GM21447 (cell line): ENCODE data around the gene SELENOO.

Source experiments
- ATAC-seq: cut with Tn5 transposase; IDR thresholded peaks from one replicate; pipeline ENCODE4 v1.9.1; 2021; ENCODE audit not compliant: unreplicated experiment

SELENOO gene

DNA sequence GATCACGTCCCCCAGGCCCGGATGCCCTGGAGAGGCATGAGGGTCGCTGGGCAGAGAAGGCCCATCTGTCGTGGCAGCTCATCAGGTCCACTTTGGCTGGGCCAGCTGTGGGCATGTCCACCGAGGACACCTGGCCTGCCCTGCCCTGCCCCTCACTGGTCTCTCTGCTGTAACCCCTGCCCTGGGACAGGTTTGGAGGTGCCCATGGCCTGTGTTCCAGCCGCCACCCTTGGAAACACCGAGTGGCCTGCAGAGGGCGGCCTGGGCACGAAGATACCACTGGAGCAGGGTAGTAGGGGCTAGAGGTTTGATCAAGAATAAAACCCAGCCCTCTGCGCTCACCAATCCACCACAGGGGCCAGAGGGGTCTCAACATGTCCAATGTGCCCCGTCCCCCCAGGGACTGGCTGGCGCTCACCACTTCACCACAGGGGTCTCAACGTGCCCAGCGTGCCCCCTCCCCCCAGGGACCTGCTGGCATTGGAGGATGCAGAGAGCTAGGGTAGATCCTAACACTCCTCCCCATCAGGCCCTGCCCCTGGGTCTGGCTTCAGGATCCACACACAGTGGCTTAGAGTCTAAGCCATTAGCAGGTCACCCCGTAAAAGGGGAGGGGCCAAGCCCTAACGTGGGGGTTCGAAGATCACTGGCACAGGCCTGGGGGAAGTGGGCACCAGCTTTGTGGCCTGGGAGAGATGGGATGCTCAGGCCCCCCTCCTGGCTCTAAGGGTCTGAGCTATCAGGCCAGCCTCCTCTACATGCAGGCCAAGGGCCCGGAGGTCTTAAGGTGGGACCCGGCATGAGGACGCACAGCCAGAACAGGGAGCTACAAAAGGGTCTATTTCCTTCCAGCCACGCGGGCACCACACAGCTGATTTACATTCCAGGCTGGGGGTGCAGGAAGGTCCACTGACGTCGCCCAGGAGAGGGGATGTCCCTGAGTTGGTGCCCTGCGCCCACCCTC lies 51.6 kb downstream of the SELENOO start:
- ATAC-seq, result no peak

DNA sequence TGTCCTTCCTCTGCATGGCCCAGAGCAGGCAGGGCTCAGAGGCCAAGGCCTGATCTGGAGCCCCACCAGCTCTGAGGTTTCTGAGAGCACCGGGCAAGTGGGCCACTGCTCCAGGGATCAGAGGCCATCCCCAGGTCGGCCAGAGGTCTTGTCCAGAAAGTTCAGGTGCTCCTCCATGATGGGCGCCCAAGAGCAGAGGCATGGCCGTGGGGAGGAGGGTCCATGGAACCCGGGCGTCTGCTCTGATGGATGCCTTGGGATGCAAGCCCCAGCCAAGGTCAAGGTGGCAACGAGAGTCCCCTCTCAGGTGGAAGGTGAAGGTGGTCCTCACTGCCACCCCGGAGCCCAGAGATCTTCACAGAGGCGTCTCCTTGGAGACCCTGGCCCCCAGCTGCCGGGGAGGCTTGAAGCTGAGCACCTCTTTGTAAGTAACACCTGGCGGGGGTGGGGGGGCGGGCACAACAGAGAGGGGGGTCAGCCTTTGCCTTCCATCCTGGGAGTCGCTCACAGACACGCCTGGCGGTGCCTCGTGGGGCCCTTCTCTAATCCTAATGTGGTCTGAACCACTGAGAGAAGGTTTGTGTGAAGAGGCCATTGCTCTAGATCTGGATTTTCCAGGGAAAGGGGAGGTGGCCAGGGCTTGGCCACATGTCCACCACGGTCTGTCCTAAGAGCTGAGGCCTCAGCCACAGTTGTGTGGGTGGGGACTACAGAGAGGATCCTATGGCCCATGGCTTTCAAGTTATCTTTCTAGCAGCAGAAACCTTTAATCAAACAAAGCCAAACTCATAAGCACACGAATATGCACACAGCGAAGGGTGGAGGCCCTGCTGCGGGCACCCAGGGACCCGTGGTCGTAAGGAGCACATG lies 52.5 kb downstream of the SELENOO start:
- no peak for ATAC-seq

DNA sequence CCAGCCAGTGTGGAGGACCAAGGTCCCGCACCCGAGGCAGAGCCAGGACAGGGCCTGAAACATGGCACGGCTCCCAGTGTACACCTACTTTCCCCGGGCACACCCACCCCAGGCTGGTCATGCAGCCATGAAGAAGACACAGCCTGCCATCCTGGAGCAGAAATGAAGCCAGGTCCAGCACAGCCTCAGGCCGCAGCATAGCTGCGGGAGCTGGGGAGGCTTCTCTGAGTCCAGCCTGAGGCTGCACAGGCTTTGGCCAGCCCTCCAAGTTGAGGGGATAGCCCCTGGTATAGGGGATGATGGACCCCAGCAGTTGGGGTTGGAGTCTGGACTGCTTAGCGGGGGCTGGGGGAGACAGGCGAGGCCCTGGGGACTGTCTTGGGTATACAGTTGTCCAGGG lies 53.1 kb downstream of the SELENOO start:
- no peak for ATAC-seq

GRCh38 chr22:50255099-50255498 lies 54.3 kb downstream of the SELENOO start:
- no peak for ATAC-seq

DNA sequence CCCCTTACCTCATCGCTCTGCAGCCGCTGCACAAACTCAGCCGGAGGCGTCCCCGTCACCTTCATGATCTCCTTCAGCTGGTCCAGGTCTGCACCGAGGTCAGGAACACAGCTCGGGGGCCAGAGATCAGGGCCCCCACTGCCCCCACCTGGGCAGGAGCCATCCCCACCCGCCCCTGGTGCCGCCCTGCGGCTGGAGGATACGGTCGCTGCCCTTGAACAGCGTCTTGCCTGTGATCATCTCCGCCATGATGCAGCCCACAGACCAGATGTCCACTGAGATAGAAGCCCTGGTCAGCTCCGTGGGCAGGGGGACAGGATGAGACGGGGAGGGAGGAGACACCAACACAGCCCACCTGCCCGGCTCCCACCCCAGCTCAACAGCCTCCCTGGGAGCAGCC lies 54.8 kb downstream of the SELENOO start:
- no peak for ATAC-seq

- no peak for ATAC-seq
Observed at GRCh38 chr22:50256258-50256862, 55.5 kb downstream of the SELENOO start.

GRCh38 chr22:50257041-50257440 lies 56.2 kb downstream of the SELENOO start:
- no peak for ATAC-seq

- no peak for ATAC-seq
Observed at GRCh38 chr22:50257451-50258360, 56.9 kb downstream of the SELENOO start.

- ATAC-seq, result no peak
Observed at GRCh38 chr22:50258361-50259292, 57.8 kb downstream of the SELENOO start.

DNA sequence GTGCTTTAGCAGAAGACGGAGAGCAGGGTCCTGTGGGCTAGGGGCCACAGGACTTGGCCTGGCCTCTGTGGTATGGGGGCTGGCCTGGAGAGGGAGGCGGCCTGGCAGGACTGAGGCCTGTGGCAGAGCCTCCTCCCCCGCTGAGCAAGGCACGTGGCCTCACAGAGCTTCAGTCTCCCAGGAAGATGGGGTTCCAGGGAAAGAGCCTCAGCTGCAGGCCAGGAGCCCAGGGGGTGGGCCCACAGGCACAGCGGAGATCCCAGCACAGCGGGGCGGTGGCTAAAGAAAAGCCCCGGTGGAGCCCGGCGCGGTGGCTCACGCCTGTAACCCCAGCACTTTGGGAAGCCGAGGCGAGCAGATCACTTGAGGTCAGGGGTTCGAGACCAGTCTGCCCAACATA lies 58.5 kb downstream of the SELENOO start:
- no peak for ATAC-seq

- ATAC-seq, result no peak
Observed at GRCh38 chr22:50260434-50260800, 59.6 kb downstream of the SELENOO start.

DNA sequence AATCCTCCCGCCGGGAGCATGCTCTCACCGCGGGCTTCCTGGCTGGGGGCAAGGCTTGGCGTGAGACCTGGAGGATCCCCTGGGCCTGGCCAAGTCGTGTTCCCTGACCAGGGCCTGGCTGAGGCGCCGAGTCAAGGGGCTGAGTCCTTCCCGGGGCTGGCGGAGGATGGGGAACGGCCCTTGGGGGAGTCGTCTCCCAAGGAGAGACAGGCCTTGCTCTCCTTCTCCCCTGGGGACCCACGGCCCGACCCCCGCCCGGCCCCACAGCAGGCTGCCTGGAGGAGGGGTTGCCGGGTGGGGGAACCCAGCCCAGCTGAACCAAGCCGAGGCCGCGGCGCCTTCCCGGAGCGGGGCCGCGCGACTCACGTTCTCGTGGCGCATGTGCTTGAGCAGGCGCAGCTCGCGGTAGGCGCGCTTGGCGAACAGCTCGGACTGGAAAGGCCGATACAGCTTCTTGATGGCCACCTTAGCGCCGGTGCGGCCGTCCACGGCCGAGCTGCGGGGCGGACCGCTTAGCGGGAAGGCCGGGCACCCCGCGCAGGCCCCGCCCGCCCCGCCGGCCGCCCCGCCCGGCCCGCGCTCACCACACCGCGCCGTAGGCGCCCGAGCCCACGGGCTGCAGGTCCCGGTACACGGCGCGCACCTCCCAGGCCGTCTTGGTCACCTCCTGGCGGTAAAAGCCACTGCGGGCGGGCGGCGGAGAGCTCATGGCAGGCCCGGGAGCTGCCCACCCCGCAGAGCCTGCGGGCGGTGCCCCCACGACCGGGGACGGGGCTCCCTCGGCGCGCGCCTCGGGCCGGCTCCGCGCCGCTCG lies 60.2 kb downstream of the SELENOO start:
- no peak for ATAC-seq

GRCh38 chr22:50261615-50262459 lies 61.0 kb downstream of the SELENOO start, which contains the start of gene MAPK12:
Gene MAPK12, minus strand, starts transcription at chr22:50261683. Its CDS starts 174 bp downstream, at chr22:50261509.
- no peak for ATAC-seq

DNA sequence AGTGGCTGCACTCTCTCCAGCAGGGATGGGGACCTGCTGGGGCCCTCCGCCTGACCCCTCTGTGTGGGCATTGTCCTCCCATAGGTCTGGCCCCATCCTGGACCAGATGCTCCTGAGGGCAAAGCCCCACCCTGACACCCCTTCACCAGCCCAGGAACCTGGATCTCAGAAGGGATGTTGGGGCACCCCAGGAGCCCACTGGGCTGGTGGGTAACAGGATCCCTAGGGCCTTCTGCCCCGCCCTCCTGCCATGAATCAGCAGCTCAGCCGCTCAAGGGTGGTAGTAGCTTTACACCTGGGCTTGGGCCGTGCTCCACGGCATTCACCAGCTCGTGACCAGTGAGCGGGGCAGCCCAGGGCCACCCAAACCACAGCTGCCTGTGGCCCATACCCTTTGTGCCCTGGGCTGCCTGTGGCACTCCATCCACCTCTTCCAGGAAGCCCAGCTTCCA lies 61.7 kb downstream of the SELENOO start:
- no peak for ATAC-seq

GRCh38 chr22:50262973-50263617 lies 62.3 kb downstream of the SELENOO start:
- ATAC-seq, result no peak

DNA sequence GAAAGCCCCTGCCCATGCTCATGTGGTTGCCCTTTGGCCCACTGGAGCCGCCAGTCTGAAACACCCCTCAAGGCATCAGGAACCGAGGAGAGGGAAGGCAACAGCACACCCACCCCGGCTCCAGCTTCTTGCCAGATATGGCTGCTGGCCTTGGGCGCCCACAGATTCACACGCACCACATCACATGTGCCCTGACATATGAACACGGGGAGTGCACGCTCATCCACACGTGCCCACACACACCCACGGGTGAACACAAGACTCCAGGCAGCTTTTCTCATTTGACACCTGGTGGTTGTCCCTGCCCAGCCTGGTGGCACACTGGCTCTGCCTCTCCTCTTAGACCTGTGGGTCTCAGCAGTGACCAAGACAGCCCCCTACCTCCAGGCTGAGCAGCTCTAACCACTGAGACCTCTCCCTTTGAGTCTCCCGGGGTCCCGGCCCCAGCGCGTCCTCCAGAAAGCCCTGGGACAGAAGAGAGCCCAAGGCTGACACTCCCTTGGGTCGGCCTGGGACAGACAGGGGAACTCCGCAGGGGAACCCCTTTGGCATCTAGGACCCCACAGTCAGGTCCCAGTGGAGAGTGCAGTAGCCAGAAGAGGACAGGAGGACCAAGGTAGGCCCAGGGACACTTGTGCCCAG lies 63.4 kb downstream of the SELENOO start:
- no peak for ATAC-seq
